ENCODE measurements around the gene ITGAL. TPM values are rescaled to one million over a fixed set of nuclear protein-coding genes. Genes with fewer than 3 reads are reported as not detected.
A peak's percentile ranks its signal among the peaks of the same experiment; 100 is the strongest.

The ITGAL gene
- total RNA-seq, 1 experiment from 2014 or later: not detected

- Mint-ChIP-seq H3K27ac (0 out of 7 replicates have a peak overlapping the region, but pooled peaks of 1 of the 3 experiments have one; percentile 38), H3K9me3 (no peaks in the 10 kb centered on the region), H3K36me3 (ENCODE audit: insufficient read depth in 1 of 3, low read depth in 3 of 3) (peaks cover 5 to 32% (median 28%) of the 10 kb centered on the region in 3 experiments), H3K4me1 (peaks cover 14 to 26% of the 10 kb centered on the region in 2 experiments), H3K27me3 (ENCODE audit: low read depth) (no peaks in the 10 kb centered on the region), H3K4me3 (no peak overlapping the region)
- Histone ChIP-seq H4K20me1 (ENCODE audit: control insufficient read depth, insufficient read depth, insufficient read length) (no peaks in the 10 kb centered on the region), H3K4me1 (ENCODE audit: insufficient read depth, low read length) (no peaks in the 10 kb centered on the region; the same call in 1 of the 2 replicates), H4K8ac (replicated peaks; ENCODE audit: insufficient read length, low read depth, low read length) (no peak overlapping the region), H3K14ac (ENCODE audit: insufficient read depth, low read length) (no peak overlapping the region), H3K23me2 (ENCODE audit: insufficient read length, low read depth, low read length, poor library complexity, severe bottlenecking) (peaks cover 4% of the 10 kb centered on the region), H3K23ac (ENCODE audit: insufficient read length, low read depth, low read length) (no peak overlapping the region), H3K18ac (ENCODE audit: insufficient read length, low read depth, low read length) (no peak overlapping the region), H3K56ac (ENCODE audit: insufficient read length, low read depth, low read length) (no peak overlapping the region), H2BK5ac (ENCODE audit: insufficient read length, low read length) (no peak overlapping the region), H2BK15ac (ENCODE audit: low read depth, low read length) (no peak overlapping the region), H4K5ac (ENCODE audit: insufficient read length, low read depth, low read length) (no peak overlapping the region), H2AK5ac (ENCODE audit: insufficient read length, low read length) (no peak overlapping the region), H2AFZ (ENCODE audit: low read length) (no peak overlapping the region), H3T11ph (ENCODE audit: low read length) (no peak overlapping the region), H2BK120ac (ENCODE audit: low read depth, low read length, poor library complexity, severe bottlenecking) (no peak overlapping the region), H3K79me2 (ENCODE audit: insufficient read depth, low read length) (no peaks in the 10 kb centered on the region), H3K9me3 (ENCODE audit: control insufficient read depth, low read depth, low read length) (no peaks in the 10 kb centered on the region), H3K27ac (ENCODE audit: insufficient read length, low read depth, low read length) (no peak overlapping the region), H2BK12ac (ENCODE audit: insufficient read length, low read depth, low read length) (no peak overlapping the region), H3K4ac (ENCODE audit: low read depth, low read length) (no peak overlapping the region), H2BK20ac (ENCODE audit: low read depth, low read length, poor library complexity, severe bottlenecking) (no peak overlapping the region), H4K91ac (ENCODE audit: insufficient read length, low read depth, low read length) (no peak overlapping the region), H3K4me2 (ENCODE audit: insufficient read depth, insufficient read length, low read length) (no peak overlapping the region), H3K79me1 (ENCODE audit: insufficient read depth, low read depth, low read length, poor library complexity, severe bottlenecking) (no peaks in the 10 kb centered on the region), H3K9ac (ENCODE audit: extremely low read depth, insufficient read length, low read length) (no peak overlapping the region), H3K27me3 (ENCODE audit: insufficient read depth, low read length) (no peaks in the 10 kb centered on the region)
- no peak for DNase-seq
- TF ChIP-seq CTCF (conservative IDR thresholded peaks at IDR 0.05): no peak
- WGBS (ENCODE audit: extremely low coverage, insufficient read length, low lambda C conversion rate): no CpG with 5 or more reads among the region's 18 CpGs
Measured at GRCh38 chr16:30554557-30555314, 82.2 kb downstream of the ITGAL start.

Data from H9 (cell line).